Endothelial cell of umbilical vein (primary cell): ENCODE data around the gene COA3. TPM values are rescaled to one million over a fixed set of nuclear protein-coding genes. Genes with fewer than 3 reads are reported as not detected.

ENCODE experiments used
- Bru-seq: library from RNA; stranded (reverse); fragments of 400-500 nt; gene quantifications from one replicate; lab custom pipeline; 2021; lab: Mats Ljungman, UMichigan
- BruChase-seq, 2 experiments: library from RNA; stranded (reverse); fragments of 400-500 nt; gene quantifications; one replicate each; lab custom pipeline; 2021; lab: Mats Ljungman, UMichigan
- BruUV-seq: library from RNA; stranded (reverse); fragments of 400-500 nt; replicated peaks from 2 replicates; lab custom pipeline; 2021; lab: Mats Ljungman, UMichigan
- CTCF ChIA-PET: fragments of 300-600, 350-600 bp; sonication (Branson Sonifier 250); formaldehyde crosslinking; loops from one replicate; lab custom pipeline; 2021; ENCODE audit warnings: antibody characterized with exemption, inconsistent platforms; lab: Charles Lee
- POLR2A ChIA-PET: fragments of 300-600, 350-600 bp; sonication (Branson Sonifier 250); formaldehyde crosslinking; loops from one replicate; lab custom pipeline; 2021; ENCODE audit warnings: antibody characterized with exemption, inconsistent platforms; lab: Charles Lee
- DNase-seq: peaks from one replicate; pipeline ENCODE4 v3.0.0-alpha.2; 2011; ENCODE audit warnings: low read depth, low spot score
- FAIRE-seq: peaks from 2 replicates; lab custom pipeline; 2011; peaks lifted over from hg19 to GRCh38; lab: Jason Lieb, UNC
- H2AFZ ChIP-seq: 2 replicates; pipeline ENCODE4 v1.6.0; 2012; ENCODE audit warnings: low read depth, low read length, control low read depth, inconsistent platforms
- H3K27ac ChIP-seq: 2 replicates; pipeline ENCODE4 v1.5.1; 2011; ENCODE audit warnings: low read depth, mild to moderate bottlenecking, control low read depth, low read length, moderate library complexity; ENCODE audit not compliant: insufficient read depth
- H3K27me3 ChIP-seq, 2 experiments: 2 replicates each; pipeline versions ENCODE4 v1.6.0 to v1.6.1; 2011; ENCODE audit warnings: low read length in 2 of 2, mixed read lengths in 1 of 2; ENCODE audit not compliant: control insufficient read depth in 2 of 2, insufficient read depth in 2 of 2
- H3K36me3 ChIP-seq, 2 experiments: 2 replicates in 1 of 2; 3 replicates in 1 of 2; pipeline ENCODE4 v1.5.1; 2011; ENCODE audit warnings: low read length in 2 of 2, mild to moderate bottlenecking in 1 of 2, moderate library complexity in 1 of 2; ENCODE audit not compliant: control insufficient read depth in 2 of 2, insufficient read depth in 2 of 2; ENCODE audit errors: extremely low read depth in 1 of 2
- H3K4me1 ChIP-seq: 3 replicates; pipeline ENCODE4 v1.5.1; 2011; ENCODE audit warnings: mild to moderate bottlenecking, low read length; ENCODE audit not compliant: control insufficient read depth, insufficient read depth; ENCODE audit errors: extremely low read depth
- H3K4me2 ChIP-seq: 2 replicates; pipeline ENCODE4 v1.6.1; 2011; ENCODE audit warnings: low read length, control low read depth, mixed read lengths; ENCODE audit not compliant: insufficient read depth
- H3K4me3 ChIP-seq, 3 experiments: fragments of 200-600 bp in 1 of 3; sonication (generic), shearing (Covaris generic) in 1 of 3; replicated peaks in 1 of 3; 2 replicates each; pipeline ENCODE4 v1.5.1; 2011 to 2016; ENCODE audit warnings: control low read depth in 3 of 3, low read length in 3 of 3, mild to moderate bottlenecking in 2 of 3, inconsistent platforms in 1 of 3, low read depth in 1 of 3, moderate library complexity in 1 of 3; ENCODE audit not compliant: insufficient read depth in 1 of 3
- H3K79me2 ChIP-seq: 2 replicates; pipeline ENCODE4 v1.6.0; 2012; ENCODE audit warnings: low read length, inconsistent platforms; ENCODE audit not compliant: control insufficient read depth, insufficient read depth
- H3K9ac ChIP-seq: replicated peaks from 2 replicates; pipeline ENCODE3; 2011; ENCODE audit warnings: low read length, control low read depth; ENCODE audit not compliant: insufficient read depth; ENCODE audit errors: extremely low read depth
- H3K9me1 ChIP-seq: replicated peaks from 3 replicates; pipeline ENCODE4 v1.6.0; 2011; ENCODE audit warnings: mild to moderate bottlenecking, low read length; ENCODE audit not compliant: control insufficient read depth, insufficient read depth; ENCODE audit errors: extremely low read depth
- H3K9me3 ChIP-seq: replicated peaks from 2 replicates; pipeline ENCODE4 v1.5.1; 2012; ENCODE audit warnings: low read length, inconsistent platforms; ENCODE audit not compliant: control insufficient read depth, insufficient read depth
- H4K20me1 ChIP-seq: replicated peaks from 2 replicates; pipeline ENCODE3; 2011; ENCODE audit warnings: mild to moderate bottlenecking, low read length; ENCODE audit not compliant: control insufficient read depth, insufficient read depth; ENCODE audit errors: extremely low read depth
- POLR2A ChIP-seq: IDR thresholded peaks from 2 replicates; pipeline ENCODE4 v1.6.1; 2012; ENCODE audit warnings: low read depth, mild to moderate bottlenecking, control low read depth, low read length
- POLR2AphosphoS5 ChIP-seq: IDR thresholded peaks from 2 replicates; pipeline ENCODE4 v1.6.1; 2012; ENCODE audit warnings: low read depth, mild to moderate bottlenecking, control low read depth, low read length, moderate library complexity; ENCODE audit not compliant: insufficient read depth
- dilution Hi-C: fragments of 300-500 bp; cut with MboI; formaldehyde crosslinking; loops from one replicate; pipeline ENCODE4 v1.15.0; 2019; ENCODE audit warnings: low sequenced_read_pairs; ENCODE audit not compliant: extremely low pct_ligation_motif_present
- intact Hi-C: fragments of 100-400 bp; cut with micrococcal nuclease; formaldehyde crosslinking; loops from one replicate; pipeline ENCODE4 v1.10.0; 2022
- long read RNA-seq: library from polyadenylated mRNA; stranded (forward); transcript quantifications from one replicate; pipeline ENCODE4 v2.0.0, GENCODE V29; 2021
- polyA minus RNA-seq, 3 experiments: library from RNA; depleted of rRNA, polyadenylated mRNA; stranded (reverse); fragments of >200 nt; gene quantifications; 1 replicate in 1 of 3; 2 replicates in 2 of 3; pipeline ENCODE4 v1.2.3, GENCODE V29; 2011
- polyA plus RNA-seq, 4 experiments: library from polyadenylated mRNA; depleted of rRNA in 3 of 4; stranded (reverse) in 3 of 4; unstranded in 1 of 4; fragments of >200 nt; gene quantifications; 2 replicates each; pipeline versions ENCODE4 v1.2.1 to v1.2.3, GENCODE V29; 2011 to 2012; ENCODE audit warnings: missing spikeins in 1 of 4
- total RNA-seq: library from RNA; stranded (reverse); gene quantifications from 2 replicates; pipeline ENCODE4 v1.2.3, GENCODE V29; 2021
- TF ChIP-seq, protein P1 (sequence below): IDR thresholded peaks from 2 replicates; pipeline ENCODE4 v1.6.1; 2011; ENCODE audit not compliant: insufficient read depth, insufficient read length
- TF ChIP-seq, protein P2 (sequence below), 2 donors: IDR thresholded peaks; 1 replicate in 1 of 2; 2 replicates in 1 of 2; pipeline ENCODE4 v1.5.1; 2011; ENCODE audit warnings: low read length in 2 of 2, mild to moderate bottlenecking in 2 of 2, moderate library complexity in 2 of 2, control low read depth in 1 of 2, inconsistent platforms in 1 of 2, low read depth in 1 of 2; ENCODE audit not compliant: insufficient read depth in 1 of 2; ENCODE audit errors: extremely low read depth in 1 of 2

COA3 gene, protein sequence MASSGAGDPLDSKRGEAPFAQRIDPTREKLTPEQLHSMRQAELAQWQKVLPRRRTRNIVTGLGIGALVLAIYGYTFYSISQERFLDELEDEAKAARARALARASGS
- 56.6 and 57.5 TPM in 2 replicates for total RNA-seq
- 126 and 139 TPM in 2 replicates for polyA plus RNA-seq
- polyA plus RNA-seq (2011; cell fraction: cytosol; rRNA removed) = 118 and 121 TPM in 2 replicates
- polyA plus RNA-seq (2011; cell fraction: nucleus; rRNA removed) = 34.4 and 38.4 TPM in 2 replicates
- polyA plus RNA-seq (2012) = 102 and 105 TPM in 2 replicates
- 45.6 and 56.9 TPM in 2 replicates for polyA minus RNA-seq
- polyA minus RNA-seq (2011; cell fraction: cytosol; rRNA and poly(A)+ RNA removed) = 29.8 TPM
- 11.0 and 16.0 TPM in 2 replicates for polyA minus RNA-seq (2011; cell fraction: nucleus; rRNA and poly(A)+ RNA removed)
- percentile 75 among the genes with signal in this experiment for Bru-seq, nascent RNA
- percentile 93 among the genes with signal in this experiment for BruChase-seq, experiment 1, labeled RNA remaining after a 6-hour chase
- BruChase-seq, experiment 2, labeled RNA remaining after a 2-hour chase = percentile 81 among the genes with signal in this experiment
- long read RNA-seq, transcript COA3-201 (2 exons, 771 nt) = major isoform, 244 of 246 reads
- long read RNA-seq, partial matches to known transcripts = 0 of 246 reads
- long read RNA-seq, other reads (novel, unspliced or antisense) = 2 of 246 reads

DNA sequence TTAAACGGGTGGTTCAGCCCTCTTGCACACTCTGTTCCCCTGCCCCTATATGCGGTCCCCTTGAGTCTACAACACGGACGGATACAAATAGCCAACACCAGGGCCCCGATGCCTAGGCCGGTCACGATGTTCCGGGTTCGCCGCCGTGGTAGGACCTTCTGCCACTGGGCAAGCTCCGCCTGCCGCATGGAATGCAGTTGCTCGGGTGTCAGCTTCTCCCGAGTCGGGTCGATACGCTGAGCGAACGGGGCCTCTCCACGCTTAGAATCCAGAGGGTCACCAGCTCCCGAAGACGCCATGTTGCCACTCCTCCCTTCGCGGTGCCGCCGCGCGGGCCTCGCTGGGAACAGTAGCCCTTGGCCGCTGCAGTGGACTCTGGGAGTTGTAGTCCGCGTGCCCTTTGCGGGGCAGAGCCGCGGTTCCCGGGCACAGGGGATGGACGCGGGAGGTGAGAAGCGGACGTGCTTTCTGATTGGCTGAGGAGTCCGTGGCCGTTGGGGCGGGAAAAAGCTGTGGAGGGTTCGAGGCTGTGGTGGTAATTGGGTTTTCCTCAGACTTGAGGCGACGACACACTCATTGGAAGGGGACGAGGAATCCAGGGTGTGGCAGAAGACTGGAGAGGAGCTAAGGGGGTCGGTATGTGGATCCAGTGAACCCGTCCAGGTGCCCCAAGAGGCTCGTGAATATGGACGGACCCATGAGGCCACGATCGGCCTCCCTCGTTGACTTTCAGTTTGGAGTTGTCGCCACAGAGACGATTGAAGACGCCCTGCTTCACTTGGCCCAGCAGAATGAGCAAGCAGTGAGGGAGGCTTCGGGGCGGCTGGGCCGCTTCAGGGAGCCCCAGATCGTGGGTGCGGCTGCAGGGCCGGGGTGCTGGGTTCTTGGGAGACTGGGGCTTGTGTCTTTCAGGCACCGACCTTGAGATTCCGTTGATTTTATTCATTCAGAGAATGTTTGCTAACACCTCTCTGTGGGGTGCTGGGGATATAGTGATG, at the start of gene COA3, which contains the start of gene CNTD1:
Gene COA3, minus strand, starts transcription at position 322 of the 998 bp plus-strand sequence. Its CDS starts 23 bp downstream, at position 299.
Gene CNTD1, plus strand, starts transcription at position 479 of the 998 bp plus-strand sequence. Its CDS starts 207 bp downstream, at position 686.
- TF ChIP-seq, protein P1, sequence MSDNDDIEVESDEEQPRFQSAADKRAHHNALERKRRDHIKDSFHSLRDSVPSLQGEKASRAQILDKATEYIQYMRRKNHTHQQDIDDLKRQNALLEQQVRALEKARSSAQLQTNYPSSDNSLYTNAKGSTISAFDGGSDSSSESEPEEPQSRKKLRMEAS = peak; percentile 53
- TF ChIP-seq POLR2A (peak; percentile 84), POLR2AphosphoS5 (peak; percentile 80)
- TF ChIP-seq, protein P2, sequence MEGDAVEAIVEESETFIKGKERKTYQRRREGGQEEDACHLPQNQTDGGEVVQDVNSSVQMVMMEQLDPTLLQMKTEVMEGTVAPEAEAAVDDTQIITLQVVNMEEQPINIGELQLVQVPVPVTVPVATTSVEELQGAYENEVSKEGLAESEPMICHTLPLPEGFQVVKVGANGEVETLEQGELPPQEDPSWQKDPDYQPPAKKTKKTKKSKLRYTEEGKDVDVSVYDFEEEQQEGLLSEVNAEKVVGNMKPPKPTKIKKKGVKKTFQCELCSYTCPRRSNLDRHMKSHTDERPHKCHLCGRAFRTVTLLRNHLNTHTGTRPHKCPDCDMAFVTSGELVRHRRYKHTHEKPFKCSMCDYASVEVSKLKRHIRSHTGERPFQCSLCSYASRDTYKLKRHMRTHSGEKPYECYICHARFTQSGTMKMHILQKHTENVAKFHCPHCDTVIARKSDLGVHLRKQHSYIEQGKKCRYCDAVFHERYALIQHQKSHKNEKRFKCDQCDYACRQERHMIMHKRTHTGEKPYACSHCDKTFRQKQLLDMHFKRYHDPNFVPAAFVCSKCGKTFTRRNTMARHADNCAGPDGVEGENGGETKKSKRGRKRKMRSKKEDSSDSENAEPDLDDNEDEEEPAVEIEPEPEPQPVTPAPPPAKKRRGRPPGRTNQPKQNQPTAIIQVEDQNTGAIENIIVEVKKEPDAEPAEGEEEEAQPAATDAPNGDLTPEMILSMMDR (IDR thresholded peaks at IDR 0.05; ENCODE audit: extremely low read depth in 1 of 2, insufficient read depth in 1 of 2, low read depth in 1 of 2, low read length in 2 of 2) = no peak
- no peaks in the 10 kb centered on the region for H3K27me3 ChIP-seq
- DNase-seq (peak; percentile 89), FAIRE-seq (peak; percentile 98)
- H3K4me2 ChIP-seq = peak within 1 kb of the TSS; percentile 77
- H3K4me3 ChIP-seq = peak within 1 kb of the TSS; percentile 16 to 76 (median 71)
- intact Hi-C loops = loop anchor here (1.0 to 2.0 kb wide), 3 partner anchors 24 to 54 kb away; partner anchors contain the start of genes EZH1 and PSME3
- ChIA-PET POLR2A (interaction anchor here (1.0 kb wide), 1 partner anchor 26 kb away, joined by 3 read pairs; the partner anchor contains the start of gene BECN1), CTCF (interaction anchor here (0.7 to 3.2 kb wide), 6 partner anchors 21 to 221 kb away, joined by 3 to 14 read pairs (median 8); partner anchors contain the start of genes BECN1, PSMC3IP and VPS25)
- peak within 1 kb of the TSS; percentile 64 for H3K9ac ChIP-seq
- H3K36me3 ChIP-seq = peaks cover 0 to 2% of the 10 kb centered on the region in 2 experiments
- dilution Hi-C loops = no loop called here
- peaks cover 11% of the 10 kb centered on the region for H3K4me1 ChIP-seq
- peak within 1 kb of the TSS; percentile 58 for H2AFZ ChIP-seq
- no TSS peak for BruUV-seq
- H4K20me1 ChIP-seq = no peaks in the 10 kb centered on the region
- H3K27ac ChIP-seq = no peak within 1 kb of the TSS
- no peaks in the 10 kb centered on the region for H3K79me2 ChIP-seq
- H3K9me3 ChIP-seq = no peaks in the 10 kb centered on the region
- H3K9me1 ChIP-seq = no peaks in the 10 kb centered on the region
